Activated B cell treated with CpG ODN at 0.5 μM for 24 hours (primary cell): Measurements from ENCODE around the gene EVA1B. TPM values are rescaled to one million over a fixed set of nuclear protein-coding genes. Genes with fewer than 3 reads are reported as not detected.

Source experiments
- ATAC-seq: fragments of 200-7000 bp; cut with Tn5 transposase; one replicate; pipeline ENCODE4 v1.10.0; 2021; ENCODE audit warnings: low read depth, mild to moderate bottlenecking, moderate library complexity
- CTCF ChIA-PET: fragments of 350-600 bp; sonication (Branson Sonifier 250); formaldehyde crosslinking; loops from one replicate; lab custom pipeline; 2021; ENCODE audit warnings: antibody characterized with exemption; lab: Charles Lee
- POLR2A ChIA-PET: fragments of 350-600 bp; sonication (Branson Sonifier 250); formaldehyde crosslinking; loops from one replicate; lab custom pipeline; 2021; ENCODE audit warnings: antibody characterized with exemption; lab: Charles Lee
- DNase-seq: peaks from one replicate; pipeline ENCODE4 v3.0.0; 2022
- H3K27ac Mint-ChIP-seq: one replicate; pipeline ENCODE4 v1.8.0; 2020; ENCODE audit warnings: mixed read lengths
- H3K27me3 Mint-ChIP-seq: one replicate; pipeline ENCODE4 v1.8.0; 2021; ENCODE audit warnings: mixed read lengths
- H3K36me3 Mint-ChIP-seq: one replicate; pipeline ENCODE4 v1.8.0; 2021; ENCODE audit warnings: low read depth, mixed read lengths
- H3K4me1 Mint-ChIP-seq: one replicate; pipeline ENCODE4 v1.8.0; 2021; ENCODE audit warnings: mixed read lengths
- H3K4me3 Mint-ChIP-seq: one replicate; pipeline ENCODE4 v1.8.0; 2020; ENCODE audit warnings: mild to moderate bottlenecking, mixed read lengths
- H3K9me3 Mint-ChIP-seq: one replicate; pipeline ENCODE4 v1.8.0; 2020; ENCODE audit warnings: mixed read lengths
- intact Hi-C: fragments of 100-400 bp; cut with micrococcal nuclease; formaldehyde crosslinking; loops from one replicate; pipeline ENCODE4 v1.15.1; 2024
- total RNA-seq: library from RNA; stranded (reverse); gene quantifications from 2 replicates; pipeline ENCODE4 v1.2.3, GENCODE V29; 2022
- TF ChIP-seq, protein P1 (sequence below): fragments of 200-600 bp; IDR thresholded peaks from one replicate; pipeline ENCODE4 v1.8.0; 2022; ENCODE audit warnings: antibody characterized with exemption, mild to moderate bottlenecking

The EVA1B gene
- total RNA-seq, 1 donor from 2014 or later = 1.2 TPM

DNA sequence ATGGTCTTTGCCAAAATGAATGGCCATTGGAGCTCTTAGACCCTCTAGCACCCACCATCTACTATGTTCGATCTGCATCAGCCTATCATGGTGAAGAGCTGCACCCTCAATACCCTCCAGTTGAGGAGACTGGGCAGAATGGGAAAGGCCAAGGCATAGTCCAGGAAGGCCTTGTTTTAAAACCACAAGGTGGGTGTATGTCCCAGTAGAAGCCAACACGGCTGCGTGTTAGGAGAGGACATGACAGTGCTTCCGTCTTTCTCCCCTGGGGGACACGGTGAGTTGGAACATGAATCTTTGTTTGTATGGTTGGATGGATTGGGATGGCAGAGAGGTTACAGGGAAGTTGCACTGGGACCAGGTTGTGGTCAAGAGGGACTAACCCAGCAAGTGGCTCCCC, 35.9 kb downstream of the EVA1B start:
- peaks cover 95% of the 10 kb centered on the region for H3K36me3 Mint-ChIP-seq
- intact Hi-C loops = no loop called here
- TF ChIP-seq, protein P1, sequence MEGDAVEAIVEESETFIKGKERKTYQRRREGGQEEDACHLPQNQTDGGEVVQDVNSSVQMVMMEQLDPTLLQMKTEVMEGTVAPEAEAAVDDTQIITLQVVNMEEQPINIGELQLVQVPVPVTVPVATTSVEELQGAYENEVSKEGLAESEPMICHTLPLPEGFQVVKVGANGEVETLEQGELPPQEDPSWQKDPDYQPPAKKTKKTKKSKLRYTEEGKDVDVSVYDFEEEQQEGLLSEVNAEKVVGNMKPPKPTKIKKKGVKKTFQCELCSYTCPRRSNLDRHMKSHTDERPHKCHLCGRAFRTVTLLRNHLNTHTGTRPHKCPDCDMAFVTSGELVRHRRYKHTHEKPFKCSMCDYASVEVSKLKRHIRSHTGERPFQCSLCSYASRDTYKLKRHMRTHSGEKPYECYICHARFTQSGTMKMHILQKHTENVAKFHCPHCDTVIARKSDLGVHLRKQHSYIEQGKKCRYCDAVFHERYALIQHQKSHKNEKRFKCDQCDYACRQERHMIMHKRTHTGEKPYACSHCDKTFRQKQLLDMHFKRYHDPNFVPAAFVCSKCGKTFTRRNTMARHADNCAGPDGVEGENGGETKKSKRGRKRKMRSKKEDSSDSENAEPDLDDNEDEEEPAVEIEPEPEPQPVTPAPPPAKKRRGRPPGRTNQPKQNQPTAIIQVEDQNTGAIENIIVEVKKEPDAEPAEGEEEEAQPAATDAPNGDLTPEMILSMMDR = no peak
- peaks cover 10% of the 10 kb centered on the region for H3K4me1 Mint-ChIP-seq
- H3K27me3 Mint-ChIP-seq = no peaks in the 10 kb centered on the region
- DNase-seq = no peak
- no peak for ATAC-seq
- H3K27ac Mint-ChIP-seq = no peak overlapping the region
- POLR2A ChIA-PET = interaction anchor here (1.1 kb wide), 1 partner anchor 138 kb away, joined by 5 read pairs; the partner anchor contains the start of gene TRAPPC3
- H3K4me3 Mint-ChIP-seq = no peak overlapping the region
- H3K9me3 Mint-ChIP-seq = no peaks in the 10 kb centered on the region
- CTCF ChIA-PET = interaction anchor here (0.8 to 1.3 kb wide), 4 partner anchors 90 to 138 kb away, joined by 3 to 5 read pairs (median 4); partner anchors contain the start of gene MAP7D1

DNA sequence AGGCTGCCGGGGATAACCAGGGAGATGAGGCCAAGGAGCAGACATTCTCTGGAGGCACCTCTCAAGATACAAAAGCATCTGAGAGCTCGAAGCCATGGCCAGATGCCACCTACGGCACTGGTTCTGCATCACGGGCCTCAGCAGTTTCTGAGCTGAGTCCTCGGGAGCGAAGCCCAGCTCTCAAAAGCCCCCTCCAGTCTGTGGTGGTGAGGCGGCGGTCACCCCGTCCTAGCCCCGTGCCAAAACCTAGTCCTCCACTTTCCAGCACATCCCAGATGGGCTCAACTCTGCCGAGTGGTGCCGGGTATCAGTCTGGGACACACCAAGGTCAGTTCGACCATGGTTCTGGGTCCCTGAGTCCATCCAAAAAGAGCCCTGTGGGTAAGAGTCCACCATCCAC, 36.6 kb downstream of the EVA1B start:
- peaks cover 10% of the 10 kb centered on the region for H3K4me1 Mint-ChIP-seq
- no peaks in the 10 kb centered on the region for H3K27me3 Mint-ChIP-seq
- H3K4me3 Mint-ChIP-seq = no peak overlapping the region
- peaks cover 92% of the 10 kb centered on the region for H3K36me3 Mint-ChIP-seq
- CTCF ChIA-PET = interaction anchor here (0.7 to 2.1 kb wide), 7 partner anchors 76 to 152 kb away, joined by 3 to 52 read pairs (median 4); partner anchors contain the start of gene TRAPPC3
- no peaks in the 10 kb centered on the region for H3K9me3 Mint-ChIP-seq
- ATAC-seq (no peak), DNase-seq (no peak)
- intact Hi-C loops = no loop called here
- H3K27ac Mint-ChIP-seq = no peak overlapping the region
- POLR2A ChIA-PET = interaction anchor here (1.1 kb wide), 1 partner anchor 137 kb away, joined by 5 read pairs; the partner anchor contains the start of gene TRAPPC3
- TF ChIP-seq, protein P1 = no peak

DNA sequence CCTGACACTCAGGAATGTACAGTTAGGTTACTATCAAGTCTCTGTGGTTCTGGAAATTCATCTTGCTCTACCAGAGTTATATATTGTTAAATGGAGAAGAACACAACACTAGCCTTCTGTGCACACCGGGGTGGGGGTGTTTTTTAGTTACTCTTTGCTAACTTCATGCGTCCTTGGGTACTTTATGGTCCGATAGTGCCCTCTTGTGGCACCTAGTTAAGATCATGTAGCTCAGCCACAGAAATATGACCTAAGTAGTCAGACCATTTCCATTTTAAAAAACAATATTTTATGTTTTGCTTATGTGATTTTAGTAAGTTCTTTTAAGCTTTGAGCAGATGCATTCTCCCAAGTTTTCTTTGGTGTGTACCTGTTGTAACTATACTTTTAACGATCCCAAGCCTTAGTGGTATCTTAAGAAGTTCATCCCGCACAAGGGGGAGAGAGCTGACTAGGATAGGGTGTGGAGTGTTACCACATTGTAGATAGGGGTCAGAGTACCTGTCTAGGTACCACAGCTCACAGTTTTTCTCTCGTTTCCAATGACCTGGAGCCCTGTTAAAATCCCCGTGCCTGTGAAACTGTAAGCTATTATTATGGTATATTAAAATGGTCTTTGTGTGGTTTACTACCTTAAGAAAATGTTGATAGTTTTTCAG, 37.9 kb downstream of the EVA1B start:
- intact Hi-C loops = loop anchor here (1.0 kb wide), 5 partner anchors 61 to 186 kb away; partner anchors contain the start of genes THRAP3 and TRAPPC3
- DNase-seq (no peak), ATAC-seq (peak; percentile 92)
- no peaks in the 10 kb centered on the region for H3K9me3 Mint-ChIP-seq
- H3K27ac Mint-ChIP-seq = peak overlapping the region; percentile 59
- TF ChIP-seq, protein P1 = no peak
- H3K4me3 Mint-ChIP-seq = no peak overlapping the region
- ChIA-PET CTCF (interaction anchor here (0.6 to 2.1 kb wide), 26 partner anchors 8 to 188 kb away, joined by 3 to 52 read pairs (median 4); partner anchors contain the start of genes MAP7D1, THRAP3 and TRAPPC3), POLR2A (interaction anchor here (0.9 to 1.4 kb wide), 5 partner anchors 15 to 191 kb away, joined by 4 to 17 read pairs (median 5); partner anchors contain the start of genes THRAP3 and TRAPPC3)
- peaks cover 11% of the 10 kb centered on the region for H3K4me1 Mint-ChIP-seq
- H3K36me3 Mint-ChIP-seq = peaks cover 83% of the 10 kb centered on the region
- H3K27me3 Mint-ChIP-seq = no peaks in the 10 kb centered on the region

DNA sequence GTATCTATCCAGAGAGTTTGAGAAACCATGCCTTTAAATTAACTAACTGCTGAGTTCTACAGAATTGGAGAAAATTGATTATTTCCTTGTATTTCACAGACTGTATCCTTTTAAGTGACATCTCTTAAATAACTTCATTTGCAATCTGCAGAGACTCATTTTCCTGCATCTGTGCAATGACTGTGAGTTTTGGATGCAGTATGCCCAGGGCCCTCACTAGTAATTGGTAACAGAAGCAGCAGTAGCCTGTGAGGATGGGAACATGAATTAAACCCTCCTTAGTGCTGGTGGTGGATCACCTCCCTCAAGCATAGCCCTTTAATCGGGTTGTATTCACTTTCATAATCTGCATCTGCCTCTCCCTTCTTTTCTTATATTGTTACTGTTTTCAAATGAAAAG, 38.9 kb downstream of the EVA1B start:
- TF ChIP-seq, protein P1 = no peak
- intact Hi-C loops = no loop called here
- peak overlapping the region; percentile 18 for H3K27ac Mint-ChIP-seq

DNA sequence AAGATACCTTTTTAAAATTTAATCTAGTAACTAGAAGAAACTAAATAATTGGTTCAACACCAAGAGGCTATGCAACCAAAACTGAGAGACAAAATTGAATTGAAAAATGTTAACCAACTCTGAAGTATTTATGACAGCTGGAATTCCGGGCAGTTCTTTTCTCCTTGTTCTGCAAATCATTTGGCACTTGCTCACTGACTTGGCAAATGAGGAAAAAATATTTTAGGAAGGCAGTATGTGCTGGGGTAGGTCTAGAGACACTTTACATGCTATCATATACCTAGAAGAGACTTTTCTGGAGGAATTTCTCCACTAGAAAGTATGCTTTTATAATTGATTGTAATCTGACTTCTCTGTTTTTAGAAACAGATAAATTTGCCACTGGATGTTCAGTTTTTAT, 39.4 kb downstream of the EVA1B start:
- no peak overlapping the region for H3K4me3 Mint-ChIP-seq
- TF ChIP-seq, protein P1 = no peak
- no peaks in the 10 kb centered on the region for H3K9me3 Mint-ChIP-seq
- peak overlapping the region; percentile 18 for H3K27ac Mint-ChIP-seq
- peaks cover 12% of the 10 kb centered on the region for H3K4me1 Mint-ChIP-seq
- POLR2A ChIA-PET = no interaction called here
- H3K27me3 Mint-ChIP-seq = no peaks in the 10 kb centered on the region
- DNase-seq (no peak), ATAC-seq (no peak)
- peaks cover 75% of the 10 kb centered on the region for H3K36me3 Mint-ChIP-seq
- CTCF ChIA-PET = interaction anchor here (1.1 to 2.4 kb wide), 2 partner anchors 135 to 187 kb away, joined by 3 to 15 read pairs; partner anchors contain the start of gene TRAPPC3
- intact Hi-C loops = no loop called here

More for the DNA sequence above, 38.9 kb downstream of the EVA1B start:
- H3K27me3 Mint-ChIP-seq = no peaks in the 10 kb centered on the region
- DNase-seq (no peak), ATAC-seq (no peak)
- H3K36me3 Mint-ChIP-seq = peaks cover 79% of the 10 kb centered on the region
- ChIA-PET POLR2A (no interaction called here), CTCF (interaction anchor here (1.4 to 2.4 kb wide), 3 partner anchors 122 to 135 kb away, joined by 3 to 52 read pairs (median 15); partner anchors contain the start of gene TRAPPC3)
- peaks cover 12% of the 10 kb centered on the region for H3K4me1 Mint-ChIP-seq
- no peaks in the 10 kb centered on the region for H3K9me3 Mint-ChIP-seq
- no peak overlapping the region for H3K4me3 Mint-ChIP-seq
